PC-9 (cell line): ENCODE data around the gene ANO2. TPM values are rescaled to one million over a fixed set of nuclear protein-coding genes. Genes with fewer than 3 reads are reported as not detected.

Experiments used
- BruUV-seq: library from RNA; stranded (reverse); fragments of 400-500 nt; replicated peaks from 2 replicates; lab custom pipeline; 2021; lab: Mats Ljungman, UMichigan
- CTCF ChIA-PET: fragments of 300-600 bp; sonication (Branson Sonifier 250); formaldehyde crosslinking; loops from one replicate; lab custom pipeline; 2022; ENCODE audit warnings: antibody characterized with exemption; lab: Charles Lee
- POLR2A ChIA-PET: fragments of 300-600 bp; sonication (Branson Sonifier 250); formaldehyde crosslinking; loops from one replicate; lab custom pipeline; 2022; ENCODE audit warnings: antibody characterized with exemption; ENCODE audit not compliant: unreplicated experiment; lab: Charles Lee
- DNase-seq, 2 experiments: peaks; one replicate each; pipeline versions ENCODE4 v3.0.0 to v3.0.0-alpha.2; 2015 to 2022; ENCODE audit warnings: mixed read lengths in 1 of 2
- H2AFZ ChIP-seq: fragments of 200-600 bp; sonication (generic); 2 replicates; pipeline ENCODE4 v1.8.1; 2017; ENCODE audit warnings: antibody characterized with exemption
- H3F3A ChIP-seq: fragments of 200-600 bp; sonication (generic); 2 replicates; pipeline ENCODE4 v1.8.1; 2017; ENCODE audit warnings: antibody characterized with exemption, mild to moderate bottlenecking, low read depth; ENCODE audit not compliant: insufficient read depth
- H3K27ac ChIP-seq: fragments of 200-600 bp; sonication (generic); 2 replicates; pipeline ENCODE4 v1.6.1; 2016; ENCODE audit warnings: mixed run types
- H3K27me3 ChIP-seq: fragments of 200-600 bp; sonication (generic); 2 replicates; pipeline ENCODE4 v1.6.1; 2016; ENCODE audit warnings: low read depth, mixed run types; ENCODE audit not compliant: insufficient read depth
- H3K36me3 ChIP-seq: fragments of 200-600 bp; sonication (generic); 2 replicates; pipeline ENCODE4 v1.6.1; 2016; ENCODE audit warnings: low read depth, mixed run types
- H3K4me1 ChIP-seq: fragments of 200-600 bp; sonication (generic); replicated peaks from 2 replicates; pipeline ENCODE4 v1.6.1; 2016; ENCODE audit warnings: mixed run types; ENCODE audit not compliant: insufficient read depth
- H3K4me2 ChIP-seq: fragments of 200-600 bp; sonication (generic); 2 replicates; pipeline ENCODE4 v1.6.1; 2017; ENCODE audit warnings: mixed run types
- H3K4me3 ChIP-seq: fragments of 200-600 bp; sonication (generic); 2 replicates; pipeline ENCODE4 v1.6.1; 2016; ENCODE audit warnings: mixed run types
- H3K79me2 ChIP-seq: fragments of 200-600 bp; sonication (generic); 2 replicates; pipeline ENCODE4 v1.6.1; 2017; ENCODE audit warnings: low read depth, mixed run types
- H3K9me2 ChIP-seq: fragments of 200-600 bp; sonication (generic); 2 replicates; pipeline ENCODE4 v1.8.1; 2017; ENCODE audit warnings: mild to moderate bottlenecking; ENCODE audit not compliant: insufficient read depth
- H3K9me3 ChIP-seq: fragments of 200-600 bp; sonication (generic); 2 replicates; pipeline ENCODE4 v1.8.1; 2016; ENCODE audit warnings: low read depth; ENCODE audit not compliant: insufficient read depth
- H4K20me1 ChIP-seq: fragments of 200-600 bp; sonication (generic); 2 replicates; pipeline ENCODE4 v1.8.1; 2017; ENCODE audit not compliant: insufficient read depth
- EZH2 ChIP-seq: fragments of 200-600 bp; sonication (generic); IDR thresholded peaks from 2 replicates; pipeline ENCODE4 v1.8.0; 2017; ENCODE audit warnings: antibody characterized with exemption, low read depth
- intact Hi-C: fragments of 100-400 bp; cut with micrococcal nuclease; formaldehyde crosslinking; loops from one replicate; pipeline ENCODE4 v1.10.0; 2022; ENCODE audit not compliant: unreplicated experiment
- total RNA-seq: library from RNA; stranded (reverse); gene quantifications from 2 replicates; pipeline ENCODE4 v1.2.3, GENCODE V29; 2021
- TF ChIP-seq, protein P1 (sequence below): fragments of 200-600 bp; sonication (generic); conservative IDR thresholded peaks from 2 replicates; pipeline ENCODE4 v1.6.1; 2017; ENCODE audit warnings: mixed run types, antibody characterized with exemption, mild to moderate bottlenecking, moderate library complexity

The ANO2 gene
- total RNA-seq, 1 experiment from 2014 or later = not detected

DNA sequence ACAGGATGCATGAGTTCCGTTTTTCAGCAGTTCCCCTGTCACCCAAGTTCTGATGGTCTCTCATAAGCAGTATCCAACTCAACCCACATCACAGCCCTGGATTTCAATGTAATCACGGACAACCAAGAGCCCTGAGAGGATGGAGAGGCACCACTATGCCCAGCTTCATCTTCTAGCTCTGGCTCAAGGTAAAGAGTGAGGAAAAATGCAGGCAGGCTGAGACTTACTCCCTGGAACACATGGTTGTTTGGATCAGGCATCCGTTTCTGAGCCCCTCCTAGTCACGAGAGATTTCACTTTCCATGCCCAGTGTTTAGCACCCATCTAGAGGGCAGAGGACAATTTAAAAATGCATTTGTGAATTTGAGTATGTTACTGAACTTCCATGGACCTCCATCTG, 45.0 kb downstream of the ANO2 start:
- Histone ChIP-seq H3K4me2 (no peak overlapping the region), H3F3A (no peaks in the 10 kb centered on the region), H2AFZ (no peak overlapping the region), H3K79me2 (no peaks in the 10 kb centered on the region), H3K27me3 (peaks cover 46% of the 10 kb centered on the region), H3K27ac (no peak overlapping the region), H3K4me1 (no peaks in the 10 kb centered on the region), H3K9me2 (no peaks in the 10 kb centered on the region), H3K36me3 (no peaks in the 10 kb centered on the region), H4K20me1 (no peaks in the 10 kb centered on the region), H3K4me3 (no peak overlapping the region), H3K9me3 (no peaks in the 10 kb centered on the region)
- no peak for DNase-seq
- POLR2A ChIA-PET = no interaction called here
- intact Hi-C loops = no loop called here
- no TSS peak for BruUV-seq
- TF ChIP-seq, protein P1, sequence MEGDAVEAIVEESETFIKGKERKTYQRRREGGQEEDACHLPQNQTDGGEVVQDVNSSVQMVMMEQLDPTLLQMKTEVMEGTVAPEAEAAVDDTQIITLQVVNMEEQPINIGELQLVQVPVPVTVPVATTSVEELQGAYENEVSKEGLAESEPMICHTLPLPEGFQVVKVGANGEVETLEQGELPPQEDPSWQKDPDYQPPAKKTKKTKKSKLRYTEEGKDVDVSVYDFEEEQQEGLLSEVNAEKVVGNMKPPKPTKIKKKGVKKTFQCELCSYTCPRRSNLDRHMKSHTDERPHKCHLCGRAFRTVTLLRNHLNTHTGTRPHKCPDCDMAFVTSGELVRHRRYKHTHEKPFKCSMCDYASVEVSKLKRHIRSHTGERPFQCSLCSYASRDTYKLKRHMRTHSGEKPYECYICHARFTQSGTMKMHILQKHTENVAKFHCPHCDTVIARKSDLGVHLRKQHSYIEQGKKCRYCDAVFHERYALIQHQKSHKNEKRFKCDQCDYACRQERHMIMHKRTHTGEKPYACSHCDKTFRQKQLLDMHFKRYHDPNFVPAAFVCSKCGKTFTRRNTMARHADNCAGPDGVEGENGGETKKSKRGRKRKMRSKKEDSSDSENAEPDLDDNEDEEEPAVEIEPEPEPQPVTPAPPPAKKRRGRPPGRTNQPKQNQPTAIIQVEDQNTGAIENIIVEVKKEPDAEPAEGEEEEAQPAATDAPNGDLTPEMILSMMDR = no peak
- no peak for TF ChIP-seq EZH2
- CTCF ChIA-PET = no interaction called here

DNA sequence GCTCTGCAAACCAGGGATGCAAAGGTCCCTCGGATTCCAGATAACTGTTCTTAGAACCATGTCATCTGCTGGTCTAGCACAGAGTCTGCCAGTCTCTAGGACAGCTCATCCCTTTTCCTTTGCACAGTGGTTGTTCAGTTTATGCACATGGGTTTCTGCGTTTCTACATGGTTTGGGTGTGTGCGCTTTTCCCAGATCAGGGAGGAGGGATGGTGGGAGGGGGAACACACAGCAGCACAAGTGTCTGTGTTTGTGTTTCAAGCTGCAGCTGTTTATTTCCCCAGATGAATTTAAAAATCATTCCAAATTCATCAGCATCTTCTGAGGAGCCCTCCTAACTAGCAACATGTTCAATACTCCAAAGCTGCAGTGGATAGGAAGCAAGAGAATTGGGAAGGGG, 45.4 kb downstream of the ANO2 start:
- H2AFZ ChIP-seq = no peak overlapping the region
- H3K4me2 ChIP-seq = no peak overlapping the region
- H3K9me3 ChIP-seq = no peaks in the 10 kb centered on the region
- H3K27ac ChIP-seq = no peak overlapping the region
- ChIA-PET CTCF (no interaction called here), POLR2A (interaction anchor here (0.6 kb wide), 1 partner anchor 1250 kb away, joined by 3 read pairs; no protein-coding TSS in a partner anchor)
- no peaks in the 10 kb centered on the region for H3K36me3 ChIP-seq
- intact Hi-C loops = loop anchor here (10.0 kb wide), 1 partner anchor 155 kb away; no protein-coding TSS in a partner anchor
- BruUV-seq = no TSS peak
- H3K4me3 ChIP-seq = no peak overlapping the region
- H3K4me1 ChIP-seq = no peaks in the 10 kb centered on the region
- H3F3A ChIP-seq = no peaks in the 10 kb centered on the region
- TF ChIP-seq EZH2 = no peak
- TF ChIP-seq, protein P1 = no peak
- peaks cover 42% of the 10 kb centered on the region for H3K27me3 ChIP-seq
- H4K20me1 ChIP-seq = no peaks in the 10 kb centered on the region
- no peaks in the 10 kb centered on the region for H3K79me2 ChIP-seq
- no peaks in the 10 kb centered on the region for H3K9me2 ChIP-seq
- DNase-seq = no peak

DNA sequence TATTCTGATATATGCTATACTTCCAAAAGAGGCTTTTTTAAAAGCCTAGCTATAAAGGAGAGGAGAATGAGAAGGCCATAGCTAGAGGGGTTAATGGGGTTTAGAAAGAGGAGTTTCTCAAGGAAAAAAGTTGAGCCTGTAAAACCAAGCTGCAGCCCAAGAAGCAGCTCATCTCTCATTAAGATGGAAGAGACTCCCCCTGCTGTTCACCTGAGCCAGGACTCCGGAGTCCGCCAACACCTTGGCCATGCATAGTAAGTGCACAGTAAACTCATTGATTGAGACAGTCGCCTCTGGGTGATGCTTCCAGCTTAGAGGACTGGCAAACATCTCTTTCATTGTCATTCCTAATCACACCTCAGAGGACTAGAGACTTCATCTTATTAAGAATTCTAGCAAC, 46.2 kb downstream of the ANO2 start:
- POLR2A ChIA-PET = interaction anchor here (0.6 kb wide), 1 partner anchor 1250 kb away, joined by 3 read pairs; no protein-coding TSS in a partner anchor
- Histone ChIP-seq H3K4me2 (no peak overlapping the region), H3K4me3 (no peak overlapping the region), H4K20me1 (no peaks in the 10 kb centered on the region), H3K9me2 (no peaks in the 10 kb centered on the region), H3K36me3 (no peaks in the 10 kb centered on the region), H2AFZ (no peak overlapping the region), H3K9me3 (no peaks in the 10 kb centered on the region), H3F3A (no peaks in the 10 kb centered on the region), H3K27me3 (peaks cover 34% of the 10 kb centered on the region), H3K4me1 (no peaks in the 10 kb centered on the region), H3K79me2 (no peaks in the 10 kb centered on the region), H3K27ac (no peak overlapping the region)
- BruUV-seq = no TSS peak
- intact Hi-C loops = loop anchor here (10.0 kb wide), 1 partner anchor 154 kb away; no protein-coding TSS in a partner anchor
- no peak for TF ChIP-seq EZH2
- TF ChIP-seq, protein P1 = peak; percentile 48; the same call in 1 of the 2 replicates
- no peak for DNase-seq
- CTCF ChIA-PET = no interaction called here
